HG03066 (cell line): Measurements from ENCODE around the gene BBLN.

Experiments
- ATAC-seq: cut with Tn5 transposase; IDR thresholded peaks from one replicate; pipeline ENCODE4 v1.9.1; 2021; ENCODE audit warnings: low read depth; ENCODE audit not compliant: unreplicated experiment

Gene BBLN

GRCh38 chr9:128143525-128144238 is 16.4 kb upstream of the BBLN start:
- no peak for ATAC-seq

GRCh38 chr9:128144239-128145181 is 15.6 kb upstream of the BBLN start:
- no peak for ATAC-seq

DNA sequence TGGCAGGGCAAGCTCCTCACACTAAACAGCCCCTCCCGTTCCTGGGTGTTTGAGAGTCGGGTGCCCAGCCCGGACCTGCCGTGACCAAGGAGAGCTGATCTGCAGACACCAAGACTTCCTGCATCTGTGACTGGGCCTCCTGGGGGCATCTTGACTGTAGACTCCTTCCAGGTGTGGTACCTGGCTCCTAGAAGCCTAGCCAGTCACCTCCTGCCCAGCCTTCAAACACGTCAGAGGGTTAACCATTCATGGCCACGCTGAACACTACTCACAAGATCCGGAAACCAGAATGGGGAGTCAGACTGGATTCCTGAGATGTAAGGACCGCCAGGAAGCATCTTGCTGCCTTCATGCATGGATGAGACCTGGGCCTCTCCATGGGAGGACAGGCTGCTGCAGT is 14.5 kb upstream of the BBLN start:
- ATAC-seq: no peak

DNA sequence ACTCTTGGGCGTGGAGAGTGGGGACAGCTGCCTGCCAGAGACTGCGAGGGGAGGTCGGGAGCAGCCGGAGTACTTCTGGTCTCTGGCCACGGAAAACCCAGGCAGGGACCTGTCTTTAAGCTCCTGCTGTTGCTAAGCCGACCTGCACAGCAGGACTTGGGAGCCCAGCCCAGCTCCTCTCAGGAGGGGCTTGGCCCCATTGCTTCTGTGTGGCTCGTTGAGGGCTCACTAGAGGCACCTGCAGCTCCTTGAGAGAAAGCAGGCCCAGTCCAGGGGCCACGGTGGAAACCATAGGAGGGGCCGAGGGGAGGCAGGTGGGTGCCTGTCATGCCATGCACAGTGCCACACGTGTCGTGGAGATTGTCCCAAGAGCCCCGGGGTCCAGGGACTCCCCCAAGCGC is 14.1 kb upstream of the BBLN start:
- ATAC-seq: no peak

DNA sequence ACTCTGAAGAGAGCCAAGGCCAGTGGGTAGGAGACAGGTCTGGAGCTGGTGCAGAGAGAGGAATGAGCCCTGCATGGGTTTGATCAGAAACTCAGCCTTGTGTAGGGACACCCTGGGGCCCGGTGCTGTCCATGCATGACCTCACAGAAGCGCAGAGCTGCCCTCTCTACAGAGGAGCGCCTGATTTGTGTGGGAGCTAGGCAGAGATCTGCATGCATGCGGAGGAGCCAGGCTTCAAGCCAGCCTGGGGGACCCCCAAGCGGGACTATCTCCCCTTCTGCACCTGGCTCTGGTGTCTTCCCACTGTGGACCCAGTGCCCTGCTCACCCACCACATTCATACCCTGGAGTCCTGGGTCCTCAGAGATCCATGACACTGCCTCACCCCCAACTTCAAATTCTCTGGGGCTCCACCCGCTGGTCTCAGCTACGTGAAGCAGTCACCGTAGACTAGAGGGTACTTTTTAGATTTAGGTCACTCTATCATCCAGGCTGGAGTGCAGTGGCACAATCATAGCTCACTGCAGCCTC is 13.4 kb upstream of the BBLN start:
- no peak for ATAC-seq

DNA sequence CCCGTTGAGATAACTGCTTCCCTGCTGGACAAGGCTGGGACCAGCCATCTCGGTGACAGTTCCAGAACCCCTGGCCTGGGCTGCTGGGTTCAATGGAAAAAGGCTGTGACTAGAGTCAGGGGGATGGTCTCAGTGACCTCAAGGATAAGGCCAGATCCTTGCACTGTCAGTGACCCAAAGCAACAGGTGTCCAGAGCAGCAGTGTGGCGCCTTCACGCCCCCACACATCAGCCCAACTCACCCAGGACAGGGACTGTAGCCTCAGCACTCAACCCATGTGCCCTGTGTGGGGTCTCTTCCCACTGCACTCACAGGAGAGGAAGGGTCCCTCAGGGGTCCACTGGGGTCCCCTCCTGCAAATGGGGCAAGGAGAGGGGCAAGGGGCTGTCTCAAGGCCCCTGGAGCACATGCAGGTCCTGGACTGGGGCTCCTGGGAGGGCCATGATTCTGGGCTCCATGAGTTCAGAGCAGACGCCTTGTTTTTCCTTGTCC is 11.5 kb upstream of the BBLN start:
- ATAC-seq: no peak

- no peak for ATAC-seq
These were observed 10.9 kb upstream of the BBLN start, which contains the start of gene LCN2 for GRCh38 chr9:128149001-128149701. TSS of gene LCN2 (plus strand) at chr9:128149453. CDS start at chr9:128149526, 73 bp downstream.

GRCh38 chr9:128149951-128150593 is 10.0 kb upstream of the BBLN start:
- no peak for ATAC-seq

DNA sequence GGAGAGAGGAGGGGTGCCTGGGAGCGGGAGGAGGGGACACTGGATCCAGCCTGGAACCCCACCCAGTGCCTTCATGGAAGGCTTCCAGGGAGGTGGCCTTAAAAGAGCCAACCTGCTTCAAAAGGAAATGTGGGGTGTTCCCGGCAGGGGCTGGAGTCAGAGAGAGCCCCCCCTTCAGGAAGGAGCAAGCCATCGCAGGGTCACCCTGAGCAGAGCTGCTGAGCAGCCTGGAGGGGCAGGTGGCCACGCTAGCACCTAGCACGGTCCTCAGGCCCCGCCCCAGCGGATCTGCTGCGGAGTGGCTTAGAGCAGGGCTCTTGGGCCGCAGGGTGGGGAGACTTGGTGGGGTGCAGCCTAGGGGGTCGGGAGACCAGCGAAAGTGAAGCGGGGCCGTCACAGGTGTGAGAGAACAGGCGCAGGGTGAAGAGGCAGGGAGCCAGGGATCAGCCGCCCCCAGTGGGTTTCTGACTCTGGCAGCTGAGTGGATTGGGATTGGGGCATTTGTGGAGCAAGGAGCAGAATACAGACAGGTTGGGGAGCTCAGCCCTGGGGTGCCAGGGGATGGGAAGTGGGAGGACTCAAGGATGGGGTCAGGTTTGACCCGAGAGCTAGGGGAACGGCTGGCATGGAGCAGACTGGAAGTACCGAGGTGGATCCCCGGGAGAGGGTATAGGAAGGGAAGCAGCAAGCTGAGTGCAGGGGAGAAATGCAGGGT is 9.3 kb upstream of the BBLN start:
- ATAC-seq: no peak

DNA sequence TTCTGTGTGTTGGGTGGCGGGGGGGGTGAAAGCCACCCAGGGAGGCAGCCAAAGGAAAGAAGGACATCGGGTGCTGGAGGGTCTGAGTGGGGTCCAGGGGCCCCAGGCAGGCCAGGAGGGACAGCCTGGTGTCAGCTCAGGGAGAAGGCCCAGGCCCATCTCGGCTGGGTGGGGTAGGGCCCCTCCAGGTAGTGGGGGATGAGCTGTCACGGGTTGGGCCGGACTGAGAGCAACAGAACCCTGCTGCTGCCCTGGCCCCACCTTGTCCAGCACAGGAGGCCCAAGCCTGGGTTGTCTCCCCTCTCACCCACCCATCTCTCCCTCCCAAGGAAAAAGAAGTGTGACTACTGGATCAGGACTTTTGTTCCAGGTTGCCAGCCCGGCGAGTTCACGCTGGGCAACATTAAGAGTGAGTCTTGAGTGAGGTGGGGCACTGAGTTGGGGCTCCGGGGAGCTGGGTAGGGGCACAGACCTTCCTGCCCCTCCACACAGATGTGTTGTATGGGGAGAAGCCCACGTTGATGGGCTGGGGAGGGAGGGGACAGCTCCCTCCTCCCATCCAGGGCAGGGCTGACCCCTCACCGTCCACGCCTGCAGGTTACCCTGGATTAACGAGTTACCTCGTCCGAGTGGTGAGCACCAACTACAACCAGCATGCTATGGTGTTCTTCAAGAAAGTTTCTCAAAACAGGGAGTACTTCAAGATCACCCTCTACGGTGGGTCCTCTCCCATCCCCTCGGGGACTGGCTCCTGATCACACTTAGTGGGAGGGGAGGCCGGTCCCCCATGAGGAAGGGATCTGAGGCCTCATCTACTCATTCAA is 8.5 kb upstream of the BBLN start:
- ATAC-seq: no peak

GRCh38 chr9:128152133-128153059 is 7.7 kb upstream of the BBLN start:
- ATAC-seq: no peak

- no peak for ATAC-seq
These were observed 6.8 kb upstream of the BBLN start for GRCh38 chr9:128153060-128153946.

- no peak for ATAC-seq
These were observed 5.9 kb upstream of the BBLN start for GRCh38 chr9:128153947-128154695.

GRCh38 chr9:128155736-128156500 is 4.1 kb upstream of the BBLN start:
- no peak for ATAC-seq

DNA sequence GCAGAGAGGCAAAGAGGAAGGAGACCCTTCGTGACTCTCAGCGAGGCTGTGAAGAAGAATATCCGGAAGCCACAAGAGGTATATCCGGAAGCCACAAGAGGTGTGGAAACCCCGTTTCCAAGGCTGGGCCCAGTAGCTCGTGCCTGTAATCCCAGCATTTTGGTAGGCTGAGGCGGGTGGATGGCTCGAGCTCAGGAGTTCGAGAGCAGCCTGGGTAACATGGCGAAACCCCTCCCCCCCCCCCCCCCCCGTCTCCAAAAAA is 612 bp upstream of the BBLN start:
- peak; percentile 8 for ATAC-seq

DNA sequence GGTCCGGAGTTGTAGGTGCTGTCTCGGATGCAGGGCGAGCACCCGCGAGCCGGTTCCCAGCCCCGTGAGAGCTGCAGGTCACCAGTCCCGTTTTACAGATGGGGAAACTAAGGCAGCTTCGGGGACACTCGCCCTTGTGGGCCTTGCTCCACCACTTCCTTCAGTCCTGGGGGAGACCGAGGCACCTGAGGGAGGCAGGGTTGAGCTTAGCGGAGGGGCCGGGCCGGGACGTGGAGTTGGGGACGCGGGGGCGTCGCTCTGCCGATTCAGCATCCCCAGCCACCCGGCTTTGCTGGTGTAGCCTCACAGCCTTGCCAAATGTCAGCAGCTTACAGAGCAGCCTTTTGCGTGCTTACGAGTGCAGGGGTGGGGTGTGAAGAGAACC is 530 bp downstream of the BBLN start:
- no peak for ATAC-seq
